Effector CD4-positive, alpha-beta T cell (primary cell): Measurements from ENCODE around the gene TRAPPC3.

Experiments used
- DNase-seq: peaks from one replicate; pipeline ENCODE4 v3.0.0-alpha.2; 2020

TRAPPC3 gene

GRCh38 chr1:36125129-36125991 lies 23.9 kb downstream of the TRAPPC3 start, which contains the start of gene COL8A2:
TSS of gene COL8A2 (minus strand) at chr1:36125222. CDS start at chr1:36100242, 24,980 bp downstream.
- DNase-seq = no peak

GRCh38 chr1:36124404-36125128 lies 24.7 kb downstream of the TRAPPC3 start:
- DNase-seq = no peak

GRCh38 chr1:36123356-36123755 lies 25.9 kb downstream of the TRAPPC3 start:
- DNase-seq = no peak

- DNase-seq = no peak
These were observed 26.9 kb downstream of the TRAPPC3 start for GRCh38 chr1:36122062-36123030.

- no peak for DNase-seq
These were observed 29.8 kb downstream of the TRAPPC3 start for GRCh38 chr1:36119456-36119855.

- no peak for DNase-seq
These were observed 30.7 kb downstream of the TRAPPC3 start for GRCh38 chr1:36118447-36119204.

GRCh38 chr1:36116901-36117300 lies 32.4 kb downstream of the TRAPPC3 start:
- DNase-seq = no peak

- no peak for DNase-seq
These were observed 33.4 kb downstream of the TRAPPC3 start for GRCh38 chr1:36115931-36116330.

- no peak for DNase-seq
These were observed 34.1 kb downstream of the TRAPPC3 start for GRCh38 chr1:36115200-36115669.

- no peak for DNase-seq
These were observed 34.9 kb downstream of the TRAPPC3 start for GRCh38 chr1:36114371-36114770.

- no peak for DNase-seq
These were observed 36.5 kb downstream of the TRAPPC3 start for GRCh38 chr1:36112823-36113222.

GRCh38 chr1:36111151-36111550 lies 38.1 kb downstream of the TRAPPC3 start:
- no peak for DNase-seq

- DNase-seq = no peak
These were observed 40.1 kb downstream of the TRAPPC3 start for GRCh38 chr1:36109041-36109679.

- DNase-seq = no peak
These were observed 41.0 kb downstream of the TRAPPC3 start for GRCh38 chr1:36108314-36108713.

GRCh38 chr1:36107394-36107793 lies 41.9 kb downstream of the TRAPPC3 start:
- DNase-seq = no peak

GRCh38 chr1:36106269-36106668 lies 43.0 kb downstream of the TRAPPC3 start:
- no peak for DNase-seq

- DNase-seq = no peak
These were observed 47.7 kb downstream of the TRAPPC3 start for GRCh38 chr1:36101546-36101945.

GRCh38 chr1:36100376-36100775 lies 48.9 kb downstream of the TRAPPC3 start:
- DNase-seq = no peak

- DNase-seq = peak; percentile 72
These were observed 49.5 kb downstream of the TRAPPC3 start for GRCh38 chr1:36099681-36100341.

- no peak for DNase-seq
These were observed 50.5 kb downstream of the TRAPPC3 start for GRCh38 chr1:36098650-36099365.
